ENCODE measurements around the gene NSUN7.

DNA sequence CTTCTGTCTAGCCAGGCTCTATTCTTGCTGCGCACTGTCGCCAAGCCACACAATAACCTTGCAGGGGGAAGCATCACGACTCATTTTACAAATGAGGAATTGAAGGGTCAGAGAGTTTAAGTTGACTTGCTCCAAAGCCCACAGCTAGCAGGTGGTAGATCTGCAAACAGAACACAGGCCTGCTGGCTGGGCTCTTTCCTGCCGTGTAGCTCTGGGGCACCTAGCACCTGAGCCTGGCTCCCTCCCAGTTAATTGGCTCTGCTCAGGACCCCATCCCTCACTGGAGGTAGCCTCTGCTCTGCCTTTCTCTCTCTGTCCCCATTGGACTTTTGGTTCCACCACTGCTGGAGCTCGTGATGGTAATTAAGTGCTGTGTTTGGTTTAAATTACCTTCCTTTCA is 98.5 kb downstream of the NSUN7 start:
- TF ChIP-seq JUND (IDR thresholded peaks at IDR 0.05) (no peak), HNF4A (conservative IDR thresholded peaks at IDR 0.05) (no peak), EGR1 (IDR thresholded peaks at IDR 0.05; ENCODE audit: low read depth in 2 of 2) (no peak), GABPA (IDR thresholded peaks at IDR 0.05 in 1 of 2, conservative IDR thresholded peaks at IDR 0.05 in 1 of 2) (no peak)
- TF ChIP-seq, protein P1, sequence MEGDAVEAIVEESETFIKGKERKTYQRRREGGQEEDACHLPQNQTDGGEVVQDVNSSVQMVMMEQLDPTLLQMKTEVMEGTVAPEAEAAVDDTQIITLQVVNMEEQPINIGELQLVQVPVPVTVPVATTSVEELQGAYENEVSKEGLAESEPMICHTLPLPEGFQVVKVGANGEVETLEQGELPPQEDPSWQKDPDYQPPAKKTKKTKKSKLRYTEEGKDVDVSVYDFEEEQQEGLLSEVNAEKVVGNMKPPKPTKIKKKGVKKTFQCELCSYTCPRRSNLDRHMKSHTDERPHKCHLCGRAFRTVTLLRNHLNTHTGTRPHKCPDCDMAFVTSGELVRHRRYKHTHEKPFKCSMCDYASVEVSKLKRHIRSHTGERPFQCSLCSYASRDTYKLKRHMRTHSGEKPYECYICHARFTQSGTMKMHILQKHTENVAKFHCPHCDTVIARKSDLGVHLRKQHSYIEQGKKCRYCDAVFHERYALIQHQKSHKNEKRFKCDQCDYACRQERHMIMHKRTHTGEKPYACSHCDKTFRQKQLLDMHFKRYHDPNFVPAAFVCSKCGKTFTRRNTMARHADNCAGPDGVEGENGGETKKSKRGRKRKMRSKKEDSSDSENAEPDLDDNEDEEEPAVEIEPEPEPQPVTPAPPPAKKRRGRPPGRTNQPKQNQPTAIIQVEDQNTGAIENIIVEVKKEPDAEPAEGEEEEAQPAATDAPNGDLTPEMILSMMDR (IDR thresholded peaks at IDR 0.05; ENCODE audit: low read depth, low read length, missing input control): no peak
- TF ChIP-seq, protein P2, sequence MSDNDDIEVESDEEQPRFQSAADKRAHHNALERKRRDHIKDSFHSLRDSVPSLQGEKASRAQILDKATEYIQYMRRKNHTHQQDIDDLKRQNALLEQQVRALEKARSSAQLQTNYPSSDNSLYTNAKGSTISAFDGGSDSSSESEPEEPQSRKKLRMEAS (IDR thresholded peaks at IDR 0.05): no peak
- TF ChIP-seq, protein P3, sequence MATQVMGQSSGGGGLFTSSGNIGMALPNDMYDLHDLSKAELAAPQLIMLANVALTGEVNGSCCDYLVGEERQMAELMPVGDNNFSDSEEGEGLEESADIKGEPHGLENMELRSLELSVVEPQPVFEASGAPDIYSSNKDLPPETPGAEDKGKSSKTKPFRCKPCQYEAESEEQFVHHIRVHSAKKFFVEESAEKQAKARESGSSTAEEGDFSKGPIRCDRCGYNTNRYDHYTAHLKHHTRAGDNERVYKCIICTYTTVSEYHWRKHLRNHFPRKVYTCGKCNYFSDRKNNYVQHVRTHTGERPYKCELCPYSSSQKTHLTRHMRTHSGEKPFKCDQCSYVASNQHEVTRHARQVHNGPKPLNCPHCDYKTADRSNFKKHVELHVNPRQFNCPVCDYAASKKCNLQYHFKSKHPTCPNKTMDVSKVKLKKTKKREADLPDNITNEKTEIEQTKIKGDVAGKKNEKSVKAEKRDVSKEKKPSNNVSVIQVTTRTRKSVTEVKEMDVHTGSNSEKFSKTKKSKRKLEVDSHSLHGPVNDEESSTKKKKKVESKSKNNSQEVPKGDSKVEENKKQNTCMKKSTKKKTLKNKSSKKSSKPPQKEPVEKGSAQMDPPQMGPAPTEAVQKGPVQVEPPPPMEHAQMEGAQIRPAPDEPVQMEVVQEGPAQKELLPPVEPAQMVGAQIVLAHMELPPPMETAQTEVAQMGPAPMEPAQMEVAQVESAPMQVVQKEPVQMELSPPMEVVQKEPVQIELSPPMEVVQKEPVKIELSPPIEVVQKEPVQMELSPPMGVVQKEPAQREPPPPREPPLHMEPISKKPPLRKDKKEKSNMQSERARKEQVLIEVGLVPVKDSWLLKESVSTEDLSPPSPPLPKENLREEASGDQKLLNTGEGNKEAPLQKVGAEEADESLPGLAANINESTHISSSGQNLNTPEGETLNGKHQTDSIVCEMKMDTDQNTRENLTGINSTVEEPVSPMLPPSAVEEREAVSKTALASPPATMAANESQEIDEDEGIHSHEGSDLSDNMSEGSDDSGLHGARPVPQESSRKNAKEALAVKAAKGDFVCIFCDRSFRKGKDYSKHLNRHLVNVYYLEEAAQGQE (IDR thresholded peaks at IDR 0.05): no peak
